A673 (cell line): Measurements from ENCODE around the gene PLCXD3. TPM values are rescaled to one million over a fixed set of nuclear protein-coding genes. Genes with fewer than 3 reads are reported as not detected.
"Not testable (repeated sequence)": the region's sequence is repeated elsewhere in the genome, so short reads cannot be mapped to it uniquely, and the experiment has no call there.

Source experiments
- BruUV-seq: library from RNA; stranded (reverse); fragments of 400-500 nt; replicated peaks from 2 replicates; lab custom pipeline; 2021; lab: Mats Ljungman, UMichigan
- CTCF ChIA-PET: fragments of 300-600 bp; sonication (Branson Sonifier 250); formaldehyde crosslinking; loops from one replicate; lab custom pipeline; 2022; ENCODE audit warnings: antibody characterized with exemption; lab: Charles Lee
- POLR2A ChIA-PET: fragments of 300-600 bp; sonication (Branson Sonifier 250); formaldehyde crosslinking; loops from one replicate; lab custom pipeline; 2022; ENCODE audit warnings: antibody characterized with exemption; ENCODE audit not compliant: low non-redundant PET; lab: Charles Lee
- DNase-seq: peaks from one replicate; pipeline ENCODE4 v3.0.0-alpha.2; 2015; ENCODE audit warnings: low spot score
- H3K27ac ChIP-seq: fragments of 200-600 bp; sonication (generic); 2 replicates; pipeline ENCODE4 v1.5.1; 2016; ENCODE audit warnings: mixed run types, low read depth, mild to moderate bottlenecking, mixed read lengths, antibody characterized with exemption, low read length; ENCODE audit not compliant: poor library complexity, severe bottlenecking
- H3K27me3 ChIP-seq: fragments of 200-600 bp; sonication (generic); replicated peaks from 2 replicates; pipeline ENCODE4 v1.6.1; 2017; ENCODE audit warnings: mixed run types, low read depth, mild to moderate bottlenecking, mixed read lengths, antibody characterized with exemption, low read length; ENCODE audit not compliant: insufficient read depth, poor library complexity
- H3K36me3 ChIP-seq: fragments of 200-600 bp; sonication (generic); 2 replicates; pipeline ENCODE4 v1.6.1; 2016; ENCODE audit warnings: mixed run types, mild to moderate bottlenecking, mixed read lengths, antibody characterized with exemption, low read length; ENCODE audit not compliant: insufficient read depth, poor library complexity, severe bottlenecking
- H3K4me1 ChIP-seq: fragments of 200-600 bp; sonication (generic); 2 replicates; pipeline ENCODE4 v1.6.1; 2017; ENCODE audit warnings: mixed run types, mild to moderate bottlenecking, mixed read lengths, antibody characterized with exemption, low read length; ENCODE audit not compliant: insufficient read depth, poor library complexity, severe bottlenecking
- H3K4me3 ChIP-seq: fragments of 200-600 bp; sonication (generic); 2 replicates; pipeline ENCODE4 v1.5.1; 2016; ENCODE audit warnings: low read depth, mixed run types, mild to moderate bottlenecking, mixed read lengths, low read length; ENCODE audit not compliant: poor library complexity, severe bottlenecking
- H3K9me3 ChIP-seq: fragments of 200-600 bp; sonication (generic); 2 replicates; pipeline ENCODE4 v1.6.1; 2016; ENCODE audit warnings: mixed run types, low read depth, mild to moderate bottlenecking, mixed read lengths, antibody characterized with exemption, low read length; ENCODE audit not compliant: poor library complexity, severe bottlenecking
- CTCF ChIP-seq: fragments of 300-800, 200-600 bp; sonication (generic); conservative IDR thresholded peaks from 2 replicates; pipeline ENCODE4 v1.5.1; 2017; ENCODE audit warnings: low read depth, mild to moderate bottlenecking, antibody characterized with exemption, low read length, moderate library complexity, mixed read lengths
- EZH2 ChIP-seq: fragments of 200-600 bp; sonication (generic); IDR thresholded peaks from 2 replicates; pipeline ENCODE4 v1.6.1; 2017; ENCODE audit warnings: borderline replicate concordance, low read depth, mild to moderate bottlenecking, mixed read lengths, antibody characterized with exemption, low read length; ENCODE audit not compliant: poor library complexity, severe bottlenecking
- intact Hi-C: fragments of 100-400 bp; cut with micrococcal nuclease; formaldehyde crosslinking; loops from one replicate; pipeline ENCODE4 v1.10.0; 2022; ENCODE audit not compliant: unreplicated experiment
- total RNA-seq: library from RNA; stranded (reverse); gene quantifications from 2 replicates; pipeline ENCODE4 v1.2.3, GENCODE V29; 2021

PLCXD3 gene
- total RNA-seq, 1 experiment from 2014 or later: 1.3 TPM

GRCh38 chr5:41507501-41507900, 2.9 kb downstream of the PLCXD3 start:
- TF ChIP-seq EZH2 (no peak), CTCF (no peak)
- H3K4me3 ChIP-seq: no peak overlapping the region
- no TSS peak for BruUV-seq
- H3K27me3 ChIP-seq: peaks cover 13% of the 10 kb centered on the region
- H3K9me3 ChIP-seq: no peaks in the 10 kb centered on the region
- DNase-seq: no peak
- H3K4me1 ChIP-seq: peaks cover 6% of the 10 kb centered on the region
- CTCF ChIA-PET: no interaction called here
- H3K36me3 ChIP-seq: no peaks in the 10 kb centered on the region
- intact Hi-C loops: no loop called here
- POLR2A ChIA-PET: no interaction called here
- H3K27ac ChIP-seq: no peak overlapping the region

- no peaks in the 10 kb centered on the region for H3K36me3 ChIP-seq
- POLR2A ChIA-PET: interaction anchor here (0.6 kb wide), 1 partner anchor 995 kb away, joined by 3 read pairs; no protein-coding TSS in a partner anchor
- H3K4me3 ChIP-seq: no peak overlapping the region
- intact Hi-C loops: no loop called here
- H3K27me3 ChIP-seq: no peaks in the 10 kb centered on the region
- BruUV-seq: no TSS peak
- no peaks in the 10 kb centered on the region for H3K9me3 ChIP-seq
- H3K27ac ChIP-seq: no peak overlapping the region
- CTCF ChIA-PET: no interaction called here
- TF ChIP-seq EZH2 (no peak), CTCF (no peak)
- no peak for DNase-seq
- H3K4me1 ChIP-seq: no peaks in the 10 kb centered on the region
Observed at GRCh38 chr5:41503860-41504259, 6.5 kb downstream of the PLCXD3 start.

- DNase-seq: no peak
- H3K27me3 ChIP-seq: no peaks in the 10 kb centered on the region
- CTCF ChIA-PET: no interaction called here
- BruUV-seq: no TSS peak
- no peaks in the 10 kb centered on the region for H3K36me3 ChIP-seq
- no peak overlapping the region for H3K4me3 ChIP-seq
- intact Hi-C loops: no loop called here
- TF ChIP-seq CTCF: no peak
- TF ChIP-seq EZH2: no peak
- no peaks in the 10 kb centered on the region for H3K4me1 ChIP-seq
- POLR2A ChIA-PET: no interaction called here
- H3K27ac ChIP-seq: no peak overlapping the region
- H3K9me3 ChIP-seq: no peaks in the 10 kb centered on the region
Observed at GRCh38 chr5:41503310-41503709, 7.1 kb downstream of the PLCXD3 start.

- H3K9me3 ChIP-seq, H3K36me3 ChIP-seq, H3K27ac ChIP-seq, H3K4me3 ChIP-seq, DNase-seq, H3K4me1 ChIP-seq, intact Hi-C loops, BruUV-seq, H3K27me3 ChIP-seq, POLR2A ChIA-PET, CTCF ChIA-PET: not testable (repeated sequence)
Observed at GRCh38 chr5:41493490-41494126, 16.8 kb downstream of the PLCXD3 start.
